ENCODE measurements around the gene FAM149B1.

DNA sequence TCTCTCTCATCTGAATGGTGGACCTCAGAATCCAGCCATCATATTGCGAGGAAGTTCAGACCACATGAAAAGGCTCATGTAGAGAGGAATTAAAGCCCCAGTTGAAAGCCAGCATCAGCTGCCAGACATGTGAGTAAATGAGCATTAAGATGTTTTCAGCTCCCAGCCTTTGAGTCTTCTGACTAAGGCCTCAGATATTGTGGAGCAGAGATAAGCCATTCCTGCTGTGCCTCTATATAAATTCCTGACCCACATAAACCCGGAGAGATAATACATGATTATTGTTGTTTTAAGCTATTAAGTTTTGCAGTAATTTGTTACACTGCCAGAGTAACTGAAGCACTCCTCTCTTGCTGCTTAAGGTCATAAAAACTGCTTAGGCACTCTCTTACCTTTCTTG lies 14.6 kb downstream of the FAM149B1 start:
- TF ChIP-seq, protein P1, sequence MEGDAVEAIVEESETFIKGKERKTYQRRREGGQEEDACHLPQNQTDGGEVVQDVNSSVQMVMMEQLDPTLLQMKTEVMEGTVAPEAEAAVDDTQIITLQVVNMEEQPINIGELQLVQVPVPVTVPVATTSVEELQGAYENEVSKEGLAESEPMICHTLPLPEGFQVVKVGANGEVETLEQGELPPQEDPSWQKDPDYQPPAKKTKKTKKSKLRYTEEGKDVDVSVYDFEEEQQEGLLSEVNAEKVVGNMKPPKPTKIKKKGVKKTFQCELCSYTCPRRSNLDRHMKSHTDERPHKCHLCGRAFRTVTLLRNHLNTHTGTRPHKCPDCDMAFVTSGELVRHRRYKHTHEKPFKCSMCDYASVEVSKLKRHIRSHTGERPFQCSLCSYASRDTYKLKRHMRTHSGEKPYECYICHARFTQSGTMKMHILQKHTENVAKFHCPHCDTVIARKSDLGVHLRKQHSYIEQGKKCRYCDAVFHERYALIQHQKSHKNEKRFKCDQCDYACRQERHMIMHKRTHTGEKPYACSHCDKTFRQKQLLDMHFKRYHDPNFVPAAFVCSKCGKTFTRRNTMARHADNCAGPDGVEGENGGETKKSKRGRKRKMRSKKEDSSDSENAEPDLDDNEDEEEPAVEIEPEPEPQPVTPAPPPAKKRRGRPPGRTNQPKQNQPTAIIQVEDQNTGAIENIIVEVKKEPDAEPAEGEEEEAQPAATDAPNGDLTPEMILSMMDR (IDR thresholded peaks at IDR 0.05 in 8 of 11, conservative IDR thresholded peaks at IDR 0.05 in 3 of 11) = no peak
- no peak for TF ChIP-seq POLR2AphosphoS5 (IDR thresholded peaks at IDR 0.05)

Measured in spleen (tissue), 7 donors.